CD14-positive monocyte (primary cell): ENCODE data around the gene CYP21A2. TPM values are rescaled to one million over a fixed set of nuclear protein-coding genes. Genes with fewer than 3 reads are reported as not detected.
A peak's percentile ranks its signal among the peaks of the same experiment; 100 is the strongest.

Experiments used
- DNase-seq, 3 donors: peaks; one replicate each; pipeline ENCODE4 v3.0.0-alpha.2; 2011 to 2022
- H2AFZ ChIP-seq: 2 replicates; pipeline ENCODE4 v1.6.0; 2012; ENCODE audit warnings: mild to moderate bottlenecking, low read depth, low read length, inconsistent platforms; ENCODE audit not compliant: insufficient read depth, poor library complexity, severe bottlenecking
- H3K27ac ChIP-seq, 2 donors: 1 replicate in 1 of 2; 2 replicates in 1 of 2; pipeline ENCODE4 v1.5.1; 2012 to 2013; ENCODE audit warnings: low read length in 2 of 2, control low read depth in 1 of 2, inconsistent platforms in 1 of 2, low read depth in 1 of 2, mild to moderate bottlenecking in 1 of 2
- H3K27me3 ChIP-seq, 2 donors: one replicate each; pipeline versions ENCODE4 v1.6.0 to v1.6.1; 2011 to 2013; ENCODE audit warnings: low read length in 2 of 2; ENCODE audit not compliant: control insufficient read depth in 2 of 2, insufficient read depth in 2 of 2
- H3K36me3 ChIP-seq, 2 donors: replicated peaks in 1 of 2; 1 replicate in 1 of 2; 2 replicates in 1 of 2; pipeline versions ENCODE4 v1.5.1 to v1.6.1; 2012 to 2013; ENCODE audit warnings: low read length in 2 of 2, control low read depth in 1 of 2, inconsistent platforms in 1 of 2, mild to moderate bottlenecking in 1 of 2; ENCODE audit not compliant: insufficient read depth in 2 of 2, control insufficient read depth in 1 of 2
- H3K4me1 ChIP-seq, 2 donors: 1 replicate in 1 of 2; 2 replicates in 1 of 2; pipeline versions ENCODE4 v1.5.1 to v1.6.1; 2012 to 2013; ENCODE audit warnings: low read length in 2 of 2, control low read depth in 1 of 2, inconsistent platforms in 1 of 2, mild to moderate bottlenecking in 1 of 2, moderate library complexity in 1 of 2; ENCODE audit not compliant: insufficient read depth in 2 of 2, control insufficient read depth in 1 of 2
- H3K4me2 ChIP-seq: replicated peaks from 2 replicates; pipeline ENCODE3; 2012; ENCODE audit warnings: low read length, moderate library complexity, mild to moderate bottlenecking; ENCODE audit not compliant: poor library complexity, severe bottlenecking; ENCODE audit errors: extremely low read depth
- H3K4me3 ChIP-seq, 3 experiments: fragments of 200-600 bp in 1 of 3; sonication (generic) in 1 of 3; replicated peaks in 1 of 3; 1 replicate in 2 of 3; 2 replicates in 1 of 3; pipeline ENCODE4 v1.5.1; 2011 to 2013; ENCODE audit warnings: low read length in 3 of 3, mild to moderate bottlenecking in 3 of 3, control low read depth in 2 of 3, low read depth in 2 of 3, inconsistent platforms in 1 of 3, moderate library complexity in 1 of 3
- H3K79me2 ChIP-seq: 2 replicates; pipeline ENCODE4 v1.6.0; 2012; ENCODE audit warnings: mild to moderate bottlenecking, control low read depth, inconsistent platforms, low read length, moderate library complexity; ENCODE audit not compliant: insufficient read depth
- H3K9ac ChIP-seq: 2 replicates; pipeline ENCODE4 v1.6.0; 2017; ENCODE audit warnings: low read length, mild to moderate bottlenecking; ENCODE audit not compliant: insufficient read depth, poor library complexity, severe bottlenecking
- H3K9me3 ChIP-seq, 2 donors: replicated peaks in 1 of 2; 1 replicate in 1 of 2; 2 replicates in 1 of 2; pipeline versions ENCODE4 v1.5.1 to v1.6.1; 2012 to 2013; ENCODE audit warnings: low read length in 2 of 2, control low read depth in 1 of 2; ENCODE audit not compliant: control insufficient read depth in 1 of 2, insufficient read depth in 1 of 2
- H4K20me1 ChIP-seq: 2 replicates; pipeline ENCODE4 v1.6.0; 2012; ENCODE audit warnings: mild to moderate bottlenecking, low read length, control low read depth, moderate library complexity; ENCODE audit not compliant: insufficient read depth
- H3K27ac Mint-ChIP-seq, 7 donors: one replicate each; pipeline ENCODE4 v1.8.0; 2020; ENCODE audit warnings: mild to moderate bottlenecking in 7 of 7, mixed read lengths in 7 of 7, moderate library complexity in 6 of 7, inconsistent platforms in 2 of 7
- H3K27me3 Mint-ChIP-seq, 3 donors: one replicate each; pipeline ENCODE4 v1.8.0; 2021 to 2022; ENCODE audit warnings: low read depth in 3 of 3, mild to moderate bottlenecking in 3 of 3, mixed read lengths in 3 of 3, moderate library complexity in 3 of 3, inconsistent platforms in 1 of 3
- H3K36me3 Mint-ChIP-seq, 2 donors: one replicate each; pipeline ENCODE4 v1.8.0; 2020; ENCODE audit warnings: mixed read lengths in 2 of 2, inconsistent platforms in 1 of 2, mild to moderate bottlenecking in 1 of 2
- H3K4me1 Mint-ChIP-seq: one replicate; pipeline ENCODE4 v1.8.0; 2020; ENCODE audit warnings: mild to moderate bottlenecking, mixed read lengths
- H3K4me3 Mint-ChIP-seq, 2 donors: one replicate each; pipeline ENCODE4 v1.8.0; 2020; ENCODE audit warnings: mild to moderate bottlenecking in 2 of 2, mixed read lengths in 2 of 2, moderate library complexity in 1 of 2
- H3K9me3 Mint-ChIP-seq, 7 donors: one replicate each; pipeline ENCODE4 v1.8.0; 2020 to 2022; ENCODE audit warnings: mixed read lengths in 7 of 7, mild to moderate bottlenecking in 6 of 7, moderate library complexity in 6 of 7, inconsistent platforms in 2 of 7
- WGBS: methylation state at CpG from one replicate; pipeline ENCODE4 v1.1.5; 2013; ENCODE audit warnings: missing lambda C conversion rate; ENCODE audit not compliant: insufficient coverage; 5-methylcytosine and 5-hydroxymethylcytosine counted together
- intact Hi-C, 2 donors: fragments of 100-400 bp; cut with micrococcal nuclease; formaldehyde crosslinking; loops; one replicate each; pipeline versions ENCODE4 v1.15.0 to v1.15.1; 2023
- polyA plus RNA-seq, 3 donors: library from polyadenylated mRNA; depleted of rRNA in 1 of 3; unstranded in 2 of 3; stranded (reverse) in 1 of 3; fragments of 300-500 nt in 2 of 3; fragments of >200 nt in 1 of 3; fragmentation: Illumina TruSeq in 2 of 3; gene quantifications; 1 replicate in 2 of 3; 2 replicates in 1 of 3; pipeline ENCODE4 v1.2.3, GENCODE V29; 2012 to 2021
- TF ChIP-seq, protein P1 (sequence below): fragments of 200-600 bp; IDR thresholded peaks from one replicate; pipeline ENCODE4 v1.8.0; 2022; ENCODE audit warnings: antibody characterized with exemption, mild to moderate bottlenecking

The CYP21A2 gene
- polyA plus RNA-seq, 3 donors: 0.16 TPM; not detected in 2

DNA sequence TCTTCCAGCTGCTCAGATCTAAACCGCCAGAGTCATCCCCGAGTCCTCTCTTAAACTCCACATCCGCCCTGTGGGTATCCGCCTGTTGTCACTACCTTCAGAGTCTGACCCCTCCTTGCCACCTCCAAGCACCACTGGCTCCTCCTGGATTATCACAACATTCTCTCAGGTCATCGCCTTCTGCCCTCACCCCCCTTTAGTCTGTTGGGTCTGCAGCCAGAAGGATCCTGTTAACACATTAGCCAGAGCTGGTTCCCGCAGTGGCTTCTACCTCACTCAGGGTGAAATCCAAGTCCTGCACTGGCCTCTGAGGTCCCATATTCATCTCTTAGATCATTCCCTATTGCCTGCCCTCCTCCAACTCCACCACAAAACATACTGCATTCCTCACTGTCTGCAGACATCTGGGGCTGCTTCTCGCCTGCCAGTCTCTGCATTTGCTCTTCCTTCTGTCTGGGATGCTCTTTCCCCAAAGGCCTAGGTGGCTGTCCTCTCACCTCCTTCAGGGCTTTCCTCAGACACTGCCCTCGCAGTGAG is 36.8 kb downstream of the CYP21A2 start:
- Histone ChIP-seq H3K27ac (no peak overlapping the region), H3K36me3 (no peaks in the 10 kb centered on the region), H3K27me3 (no peaks in the 10 kb centered on the region), H4K20me1 (no peaks in the 10 kb centered on the region), H3K4me3 (no peak overlapping the region), H3K9ac (no peak overlapping the region), H2AFZ (no peak overlapping the region), H3K4me1 (no peaks in the 10 kb centered on the region), H3K9me3 (no peaks in the 10 kb centered on the region), H3K79me2 (no peaks in the 10 kb centered on the region), H3K4me2 (no peak overlapping the region)
- H3K4me1 Mint-ChIP-seq: no peaks in the 10 kb centered on the region
- no peak for DNase-seq
- peaks cover 6 to 11% (median 10%) of the 10 kb centered on the region in 3 donors for H3K27me3 Mint-ChIP-seq
- H3K36me3 Mint-ChIP-seq: no peaks in the 10 kb centered on the region
- TF ChIP-seq, protein P1, sequence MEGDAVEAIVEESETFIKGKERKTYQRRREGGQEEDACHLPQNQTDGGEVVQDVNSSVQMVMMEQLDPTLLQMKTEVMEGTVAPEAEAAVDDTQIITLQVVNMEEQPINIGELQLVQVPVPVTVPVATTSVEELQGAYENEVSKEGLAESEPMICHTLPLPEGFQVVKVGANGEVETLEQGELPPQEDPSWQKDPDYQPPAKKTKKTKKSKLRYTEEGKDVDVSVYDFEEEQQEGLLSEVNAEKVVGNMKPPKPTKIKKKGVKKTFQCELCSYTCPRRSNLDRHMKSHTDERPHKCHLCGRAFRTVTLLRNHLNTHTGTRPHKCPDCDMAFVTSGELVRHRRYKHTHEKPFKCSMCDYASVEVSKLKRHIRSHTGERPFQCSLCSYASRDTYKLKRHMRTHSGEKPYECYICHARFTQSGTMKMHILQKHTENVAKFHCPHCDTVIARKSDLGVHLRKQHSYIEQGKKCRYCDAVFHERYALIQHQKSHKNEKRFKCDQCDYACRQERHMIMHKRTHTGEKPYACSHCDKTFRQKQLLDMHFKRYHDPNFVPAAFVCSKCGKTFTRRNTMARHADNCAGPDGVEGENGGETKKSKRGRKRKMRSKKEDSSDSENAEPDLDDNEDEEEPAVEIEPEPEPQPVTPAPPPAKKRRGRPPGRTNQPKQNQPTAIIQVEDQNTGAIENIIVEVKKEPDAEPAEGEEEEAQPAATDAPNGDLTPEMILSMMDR: no peak
- H3K27ac Mint-ChIP-seq: no peak overlapping the region
- 94% methylated on average over 8 of the region's 8 CpGs for WGBS
- no peaks in the 10 kb centered on the region for H3K9me3 Mint-ChIP-seq
- H3K4me3 Mint-ChIP-seq: no peak overlapping the region
- intact Hi-C loops: no loop called here

DNA sequence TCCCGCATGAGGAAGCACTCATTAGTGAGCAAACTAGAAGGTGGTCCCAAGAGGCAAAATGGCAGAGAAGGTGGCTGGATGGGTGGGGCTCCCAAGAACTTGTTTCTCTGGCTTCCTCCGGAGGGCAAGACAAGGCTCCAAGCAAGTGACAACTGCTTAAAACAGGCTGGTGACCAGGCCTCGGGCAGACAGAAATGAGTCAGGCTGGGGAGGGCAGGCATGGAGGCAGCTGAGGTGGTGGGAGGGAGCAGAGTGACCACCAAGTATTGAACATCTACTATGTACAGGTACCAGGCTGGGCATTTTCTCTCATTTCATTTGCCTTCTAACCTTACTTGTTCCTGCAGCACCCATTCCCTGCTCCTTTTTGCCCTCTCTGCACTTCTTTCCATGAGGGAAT is 37.6 kb downstream of the CYP21A2 start:
- Histone ChIP-seq H3K4me2 (no peak overlapping the region), H3K27ac (no peak overlapping the region), H2AFZ (no peak overlapping the region), H3K4me1 (no peaks in the 10 kb centered on the region), H4K20me1 (no peaks in the 10 kb centered on the region), H3K79me2 (no peaks in the 10 kb centered on the region), H3K4me3 (no peak overlapping the region), H3K36me3 (no peaks in the 10 kb centered on the region), H3K9ac (no peak overlapping the region), H3K27me3 (no peaks in the 10 kb centered on the region), H3K9me3 (no peaks in the 10 kb centered on the region)
- Mint-ChIP-seq H3K36me3 (no peaks in the 10 kb centered on the region), H3K27ac (peak overlapping the region in 1 of 7 donors; percentile 19), H3K27me3 (peaks cover 6 to 14% (median 8%) of the 10 kb centered on the region in 3 donors), H3K4me1 (no peaks in the 10 kb centered on the region), H3K9me3 (peaks cover 0 to 2% (median 0%) of the 10 kb centered on the region in 7 donors), H3K4me3 (no peak overlapping the region)
- TF ChIP-seq, protein P1: no peak
- DNase-seq: no peak
- intact Hi-C loops: no loop called here
- 75% methylated on average over 2 of the region's 3 CpGs for WGBS
